OCI-LY7 (cell line): ENCODE results near the gene TMPRSS4. TPM values are rescaled to one million over a fixed set of nuclear protein-coding genes. Genes with fewer than 3 reads are reported as not detected.

Source experiments
- BruUV-seq: library from RNA; stranded (reverse); fragments of 400-500 nt; replicated peaks from 2 replicates; lab custom pipeline; 2021; lab: Mats Ljungman, UMichigan
- CTCF ChIA-PET: fragments of 300-600 bp; sonication (Branson Sonifier 250); formaldehyde crosslinking; loops from one replicate; lab custom pipeline; 2022; ENCODE audit warnings: antibody characterized with exemption; ENCODE audit not compliant: unreplicated experiment; lab: Charles Lee
- POLR2A ChIA-PET: fragments of 300-600 bp; sonication (Branson Sonifier 250); formaldehyde crosslinking; loops from one replicate; lab custom pipeline; 2022; ENCODE audit warnings: antibody characterized with exemption; lab: Charles Lee
- DNase-seq: peaks from one replicate; pipeline ENCODE4 v3.0.0-alpha.2; 2015; ENCODE audit warnings: low spot score
- H2AFZ ChIP-seq: fragments of 200-600 bp; sonication (generic), shearing (Covaris generic); 2 replicates; pipeline ENCODE4 v1.6.1; 2014; ENCODE audit warnings: mild to moderate bottlenecking, antibody characterized with exemption, low read length, moderate library complexity
- H3K27ac ChIP-seq: fragments of 200-600 bp; sonication (generic); 2 replicates; pipeline ENCODE4 v1.5.1; 2014; ENCODE audit warnings: mixed run types, low read depth, mild to moderate bottlenecking, moderate library complexity, low read length, inconsistent platforms; ENCODE audit not compliant: poor library complexity, severe bottlenecking
- H3K36me3 ChIP-seq: fragments of 200-600 bp; sonication (generic); 2 replicates; pipeline ENCODE4 v1.6.1; 2014; ENCODE audit warnings: mild to moderate bottlenecking, antibody characterized with exemption, low read length, moderate library complexity, mixed read lengths; ENCODE audit not compliant: insufficient read depth
- H3K4me1 ChIP-seq: fragments of 200-600 bp; sonication (generic); 2 replicates; pipeline ENCODE4 v1.5.1; 2014; ENCODE audit warnings: mild to moderate bottlenecking, low read length; ENCODE audit not compliant: insufficient read depth, poor library complexity, severe bottlenecking
- H3K4me2 ChIP-seq: fragments of 200-600 bp; sonication (generic); 2 replicates; pipeline ENCODE4 v1.6.1; 2014; ENCODE audit warnings: mild to moderate bottlenecking, low read length
- H3K4me3 ChIP-seq: fragments of 200-600 bp; sonication (generic); 2 replicates; pipeline ENCODE4 v1.5.1; 2014; ENCODE audit warnings: mild to moderate bottlenecking, low read depth, low read length; ENCODE audit not compliant: poor library complexity, severe bottlenecking
- H3K79me2 ChIP-seq: fragments of 200-600 bp; sonication (generic); 2 replicates; pipeline ENCODE4 v1.6.1; 2016; ENCODE audit warnings: low read depth, mild to moderate bottlenecking, low read length, moderate library complexity, mixed read lengths; ENCODE audit not compliant: insufficient read depth
- H3K9me2 ChIP-seq: fragments of 200-600 bp; sonication (generic); 2 replicates; pipeline ENCODE4 v1.6.1; 2016; ENCODE audit warnings: mild to moderate bottlenecking, low read length, mixed read lengths; ENCODE audit not compliant: insufficient read depth
- H3K9me3 ChIP-seq: fragments of 200-600 bp; sonication (generic); 2 replicates; pipeline ENCODE4 v1.6.1; 2014; ENCODE audit warnings: mild to moderate bottlenecking, mixed run types, low read length, mixed read lengths
- H4K20me1 ChIP-seq: fragments of 200-600 bp; sonication (generic); 2 replicates; pipeline ENCODE4 v1.6.1; 2014; ENCODE audit warnings: mild to moderate bottlenecking, antibody characterized with exemption, low read length, moderate library complexity, mixed read lengths; ENCODE audit not compliant: insufficient read depth
- EZH2phosphoT487 ChIP-seq: fragments of 200-600 bp; sonication (generic); IDR thresholded peaks from 2 replicates; pipeline ENCODE4 v1.6.1; 2018; ENCODE audit warnings: low read depth, borderline replicate concordance, mild to moderate bottlenecking, mixed run types, antibody characterized with exemption, low read length, moderate library complexity, mixed read lengths
- intact Hi-C: fragments of 100-400 bp; cut with micrococcal nuclease; formaldehyde crosslinking; loops from one replicate; pipeline ENCODE4 v1.10.0; 2022; ENCODE audit not compliant: unreplicated experiment
- total RNA-seq, 2 experiments: library from RNA; depleted of rRNA in 1 of 2; stranded (reverse); fragments of >200 nt in 1 of 2; shearing (Covaris generic) in 1 of 2; gene quantifications; 2 replicates each; pipeline ENCODE4 v1.2.3, GENCODE V29; 2014 to 2022
- TF ChIP-seq, protein P1 (sequence below): fragments of 200-600 bp; sonication (generic); conservative IDR thresholded peaks from 2 replicates; pipeline ENCODE4 v1.5.1; 2014; ENCODE audit warnings: mild to moderate bottlenecking, antibody characterized with exemption, low read length, moderate library complexity, mixed read lengths

The TMPRSS4 gene
- total RNA-seq, 2 experiments from 2014 or later = 0.03 TPM; not detected in 1

- Histone ChIP-seq H3K9me2 (no peaks in the 10 kb centered on the region), H2AFZ (no peak overlapping the region), H3K4me1 (no peaks in the 10 kb centered on the region), H3K36me3 (no peaks in the 10 kb centered on the region), H3K79me2 (no peaks in the 10 kb centered on the region), H4K20me1 (no peaks in the 10 kb centered on the region), H3K4me2 (no peak overlapping the region), H3K27ac (no peak overlapping the region), H3K9me3 (no peaks in the 10 kb centered on the region), H3K4me3 (no peak overlapping the region)
- no peak for DNase-seq
- no TSS peak for BruUV-seq
- TF ChIP-seq EZH2phosphoT487 = no peak
- TF ChIP-seq, protein P1, sequence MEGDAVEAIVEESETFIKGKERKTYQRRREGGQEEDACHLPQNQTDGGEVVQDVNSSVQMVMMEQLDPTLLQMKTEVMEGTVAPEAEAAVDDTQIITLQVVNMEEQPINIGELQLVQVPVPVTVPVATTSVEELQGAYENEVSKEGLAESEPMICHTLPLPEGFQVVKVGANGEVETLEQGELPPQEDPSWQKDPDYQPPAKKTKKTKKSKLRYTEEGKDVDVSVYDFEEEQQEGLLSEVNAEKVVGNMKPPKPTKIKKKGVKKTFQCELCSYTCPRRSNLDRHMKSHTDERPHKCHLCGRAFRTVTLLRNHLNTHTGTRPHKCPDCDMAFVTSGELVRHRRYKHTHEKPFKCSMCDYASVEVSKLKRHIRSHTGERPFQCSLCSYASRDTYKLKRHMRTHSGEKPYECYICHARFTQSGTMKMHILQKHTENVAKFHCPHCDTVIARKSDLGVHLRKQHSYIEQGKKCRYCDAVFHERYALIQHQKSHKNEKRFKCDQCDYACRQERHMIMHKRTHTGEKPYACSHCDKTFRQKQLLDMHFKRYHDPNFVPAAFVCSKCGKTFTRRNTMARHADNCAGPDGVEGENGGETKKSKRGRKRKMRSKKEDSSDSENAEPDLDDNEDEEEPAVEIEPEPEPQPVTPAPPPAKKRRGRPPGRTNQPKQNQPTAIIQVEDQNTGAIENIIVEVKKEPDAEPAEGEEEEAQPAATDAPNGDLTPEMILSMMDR = no peak
- ChIA-PET CTCF (no interaction called here), POLR2A (interaction anchor here (0.7 kb wide), 1 partner anchor 34 kb away, joined by 5 read pairs; no protein-coding TSS in a partner anchor)
- intact Hi-C loops = no loop called here
These were observed 28.9 kb downstream of the TMPRSS4 start for GRCh38 chr11:118105657-118106305.

- Histone ChIP-seq H3K79me2 (no peaks in the 10 kb centered on the region), H3K9me3 (no peaks in the 10 kb centered on the region), H4K20me1 (no peaks in the 10 kb centered on the region), H3K4me2 (no peak overlapping the region), H3K4me1 (no peaks in the 10 kb centered on the region), H3K36me3 (no peaks in the 10 kb centered on the region), H2AFZ (no peak overlapping the region), H3K27ac (no peak overlapping the region), H3K4me3 (no peak overlapping the region), H3K9me2 (no peaks in the 10 kb centered on the region)
- TF ChIP-seq EZH2phosphoT487 = no peak
- TF ChIP-seq, protein P1 = no peak
- CTCF ChIA-PET = no interaction called here
- BruUV-seq = no TSS peak
- POLR2A ChIA-PET = no interaction called here
- DNase-seq = no peak
- intact Hi-C loops = no loop called here
These were observed 30.0 kb downstream of the TMPRSS4 start for GRCh38 chr11:118106789-118107335.

- no peaks in the 10 kb centered on the region for H4K20me1 ChIP-seq
- H3K9me2 ChIP-seq = no peaks in the 10 kb centered on the region
- no peaks in the 10 kb centered on the region for H3K4me1 ChIP-seq
- intact Hi-C loops = no loop called here
- DNase-seq = no peak
- no peaks in the 10 kb centered on the region for H3K9me3 ChIP-seq
- no TSS peak for BruUV-seq
- H3K4me2 ChIP-seq = no peak overlapping the region
- CTCF ChIA-PET = no interaction called here
- no peaks in the 10 kb centered on the region for H3K79me2 ChIP-seq
- no peak overlapping the region for H3K27ac ChIP-seq
- no peaks in the 10 kb centered on the region for H3K36me3 ChIP-seq
- POLR2A ChIA-PET = no interaction called here
- no peak overlapping the region for H3K4me3 ChIP-seq
- TF ChIP-seq EZH2phosphoT487 = no peak
- TF ChIP-seq, protein P1 = no peak
- no peak overlapping the region for H2AFZ ChIP-seq
These were observed 31.6 kb downstream of the TMPRSS4 start for GRCh38 chr11:118108513-118108912.
